Retinal pigment epithelial cell (primary cell): ENCODE measurements around the gene CCDC51.

Source experiments
- DNase-seq: peaks from one replicate; pipeline ENCODE4 v3.0.0-alpha.2; 2010; ENCODE audit warnings: low read depth
- H3K4me3 ChIP-seq: 2 replicates; pipeline ENCODE4 v1.5.1; 2011; ENCODE audit warnings: mild to moderate bottlenecking, low read length, control low read depth, moderate library complexity
- CTCF ChIP-seq: conservative IDR thresholded peaks from 2 replicates; pipeline ENCODE4 v1.5.1; 2011; ENCODE audit warnings: low read depth, low read length, control low read depth, inconsistent platforms

The CCDC51 gene

GRCh38 chr3:48437812-48438211, 2.1 kb downstream of the CCDC51 start:
- no peak for TF ChIP-seq CTCF
- DNase-seq: no peak
- no peak overlapping the region for H3K4me3 ChIP-seq

- H3K4me3 ChIP-seq: no peak overlapping the region
- no peak for DNase-seq
- TF ChIP-seq CTCF: no peak
Observed at GRCh38 chr3:48436855-48437254, 3.1 kb downstream of the CCDC51 start.

GRCh38 chr3:48436477-48436787, 3.5 kb downstream of the CCDC51 start:
- no peak for DNase-seq
- H3K4me3 ChIP-seq: no peak overlapping the region
- no peak for TF ChIP-seq CTCF

- peak; percentile 100 for TF ChIP-seq CTCF
- no peak overlapping the region for H3K4me3 ChIP-seq
- DNase-seq: no peak
Observed at GRCh38 chr3:48435774-48436476, 4.0 kb downstream of the CCDC51 start.

GRCh38 chr3:48435223-48435595, 4.7 kb downstream of the CCDC51 start:
- no peak overlapping the region for H3K4me3 ChIP-seq
- TF ChIP-seq CTCF: no peak
- no peak for DNase-seq

GRCh38 chr3:48434591-48435222, 5.2 kb downstream of the CCDC51 start:
- no peak for TF ChIP-seq CTCF
- H3K4me3 ChIP-seq: no peak overlapping the region
- DNase-seq: no peak

- DNase-seq: peak; percentile 98
- peak overlapping the region; percentile 54 for H3K4me3 ChIP-seq
- TF ChIP-seq CTCF: no peak
Observed at GRCh38 chr3:48433472-48434118, 6.3 kb downstream of the CCDC51 start.
